HG02943 (cell line): ENCODE results near the gene NTSR1.

Experiments
- ATAC-seq: cut with Tn5 transposase; IDR thresholded peaks from one replicate; pipeline ENCODE4 v1.9.1; 2021; ENCODE audit warnings: mild to moderate bottlenecking, low read depth, moderate library complexity; ENCODE audit not compliant: unreplicated experiment

The NTSR1 gene

DNA sequence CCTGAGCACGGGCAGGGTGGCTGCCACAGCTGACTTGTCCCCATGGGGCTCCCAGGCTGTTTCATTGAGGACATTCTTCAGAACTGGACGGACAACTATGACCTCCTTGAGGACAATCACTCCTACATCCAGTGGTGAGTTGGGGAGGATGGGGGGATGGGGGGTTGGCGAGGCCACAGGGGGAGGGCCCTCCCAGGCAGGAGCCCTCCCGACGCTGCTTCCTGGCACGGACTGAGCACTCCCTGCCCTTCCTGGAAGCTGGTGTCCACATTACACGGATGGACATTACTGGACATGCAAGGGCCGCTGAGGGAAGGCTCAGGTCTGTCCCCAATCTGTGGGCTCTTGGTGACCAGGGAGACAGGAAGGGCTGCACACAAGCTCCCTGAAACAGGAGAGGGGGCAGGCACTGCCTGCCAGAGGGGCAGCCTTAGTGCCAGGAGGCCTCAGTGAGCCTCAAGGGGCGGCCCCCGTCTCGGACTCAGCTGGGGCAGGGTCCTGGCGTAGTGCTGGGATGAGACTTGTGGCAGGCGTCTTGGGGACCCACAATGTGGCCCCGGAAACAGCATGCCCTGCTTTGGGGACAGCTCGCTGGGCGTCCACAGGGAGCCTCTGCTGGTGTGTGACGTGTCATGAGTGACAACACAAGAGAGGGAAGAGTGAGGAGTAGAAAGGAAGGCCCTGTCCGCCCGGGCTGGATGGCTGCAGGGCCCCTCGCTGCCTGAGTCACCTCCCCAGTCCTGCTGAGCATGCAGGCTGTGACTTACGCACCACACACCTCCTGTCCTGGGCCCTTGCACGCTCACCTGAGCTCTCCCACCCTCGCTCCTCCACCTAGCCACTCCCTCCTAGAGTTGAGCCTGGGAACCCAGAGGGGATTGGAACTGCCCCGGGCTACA is 101.1 kb downstream of the NTSR1 start:
- no peak for ATAC-seq

DNA sequence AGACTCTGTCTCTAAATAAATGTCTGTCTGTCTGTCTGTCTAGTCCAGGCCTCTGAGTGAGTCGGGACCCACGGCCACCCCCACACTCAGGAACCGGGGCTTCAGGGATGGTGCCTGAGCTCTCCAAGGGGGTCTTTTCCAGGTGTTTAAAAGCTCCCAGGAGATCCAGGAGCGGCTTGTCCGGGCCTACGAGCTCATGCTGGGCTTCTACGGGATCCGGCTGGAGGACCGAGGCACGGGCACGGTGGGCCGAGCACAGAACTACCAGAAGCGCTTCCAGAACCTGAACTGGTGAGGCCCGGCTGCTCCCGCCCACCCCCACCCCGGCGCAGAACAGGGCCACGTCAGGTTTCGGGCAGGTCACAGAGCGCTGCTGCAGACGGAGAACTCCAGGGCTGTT is 102.7 kb downstream of the NTSR1 start:
- no peak for ATAC-seq

DNA sequence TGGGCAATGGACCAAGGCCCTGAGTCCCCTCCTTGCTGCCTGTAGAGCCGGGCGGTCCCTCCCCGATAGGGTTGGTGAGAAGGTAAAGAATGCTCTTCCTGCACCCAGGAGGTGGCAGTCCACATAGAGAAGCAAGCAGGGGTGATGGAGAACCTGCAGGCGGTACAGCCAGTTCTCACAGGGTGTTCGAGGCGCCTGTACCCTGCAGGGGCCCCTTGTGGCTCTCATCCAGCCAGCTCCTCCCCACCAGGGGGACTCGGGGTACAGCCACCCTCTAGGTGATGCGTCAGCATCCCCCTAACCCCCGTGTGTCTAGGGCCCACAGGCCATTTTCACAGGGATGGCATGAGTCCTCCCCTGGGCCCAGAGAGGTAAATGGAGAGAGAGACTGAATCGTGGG is 103.1 kb downstream of the NTSR1 start:
- ATAC-seq: no peak
